ENCODE measurements around the gene ERMP1. TPM values are rescaled to one million over a fixed set of nuclear protein-coding genes. Genes with fewer than 3 reads are reported as not detected.

Gene ERMP1
- total and polyA plus RNA-seq, 2 of the 8 experiments (the other 6 are each of a cell fraction or from before 2014, with no cell fraction given): 12.8 to 16.7 TPM

DNA sequence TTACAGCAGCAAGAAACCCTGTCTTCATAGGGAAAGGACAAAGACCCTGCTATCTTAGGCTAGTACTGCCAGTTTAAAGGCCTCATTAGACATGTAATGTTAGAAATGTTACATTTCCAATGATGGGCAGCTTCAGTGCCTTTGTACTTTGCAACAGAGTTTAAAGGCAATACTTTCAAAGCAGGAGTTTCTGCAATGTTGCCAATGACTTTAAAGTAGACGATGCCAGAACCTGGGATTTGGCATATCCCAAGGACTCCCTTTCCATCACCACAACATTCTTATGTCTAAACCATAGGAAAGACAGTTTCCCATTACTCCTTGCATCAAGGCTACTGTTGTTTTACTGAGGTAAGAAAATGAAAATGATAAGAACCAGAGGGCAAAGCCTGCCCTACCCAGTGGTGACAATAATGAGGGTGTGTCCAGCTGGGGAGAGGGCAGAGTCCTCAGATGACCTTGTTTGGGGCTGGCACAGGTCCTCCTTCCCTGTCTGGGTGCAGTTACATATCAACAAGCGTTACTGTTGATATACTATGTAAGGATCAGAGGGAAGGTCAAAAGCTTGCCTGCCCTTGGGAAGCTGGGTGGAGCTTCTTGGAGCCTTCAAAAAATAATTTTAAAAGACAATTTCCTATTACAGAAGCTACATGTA is 30.3 kb upstream of the ERMP1 start:
- Histone ChIP-seq H4K5ac (ENCODE audit: insufficient read length, low read depth, low read length) (no peak overlapping the region), H3K4me2 (ENCODE audit: insufficient read depth in 1 of 2, low read depth in 2 of 2, low read length in 2 of 2) (no peak overlapping the region), H2BK15ac (ENCODE audit: low read length) (no peak overlapping the region), H3K79me1 (ENCODE audit: low read depth, low read length) (no peaks in the 10 kb centered on the region), H2BK12ac (ENCODE audit: low read depth, low read length) (no peak overlapping the region), H4K91ac (replicated peaks; ENCODE audit: insufficient read length, low read length) (no peak overlapping the region), H3K9me3 (ENCODE audit: insufficient read depth in 2 of 2, low read depth in 1 of 2, low read length in 1 of 2) (no peaks in the 10 kb centered on the region), H2AFZ (ENCODE audit: low read length) (no peak overlapping the region), H3K27ac (ENCODE audit: low read depth, low read length) (no peak overlapping the region), H4K8ac (ENCODE audit: extremely low read depth, insufficient read depth, low read length) (no peak overlapping the region), H3K23ac (ENCODE audit: insufficient read length) (no peak overlapping the region), H3K18ac (ENCODE audit: extremely low read depth, low read length) (no peak overlapping the region), H3K27me3 (replicated peaks in 1 of 4; ENCODE audit: control insufficient read depth in 3 of 4, extremely low read depth in 1 of 4, insufficient read depth in 3 of 4, low read length in 3 of 4) (no peaks in the 10 kb centered on the region), H3K14ac (ENCODE audit: insufficient read length) (no peak overlapping the region), H4K20me1 (replicated peaks in 1 of 2; ENCODE audit: control insufficient read depth in 1 of 2, insufficient read depth in 2 of 2, low read length in 2 of 2) (no peaks in the 10 kb centered on the region), H2BK120ac (replicated peaks; ENCODE audit: low read depth, low read length) (no peak overlapping the region), H3K4me3 (ENCODE audit: extremely low read depth in 1 of 4, insufficient read depth in 2 of 4, low read depth in 3 of 4, low read length in 4 of 4) (no peak overlapping the region), H2BK5ac (ENCODE audit: low read depth, low read length) (no peak overlapping the region), H3K4me1 (replicated peaks in 1 of 4; ENCODE audit: control insufficient read depth in 3 of 4, insufficient read depth in 4 of 4, low read length in 3 of 4) (peaks cover 0 to 2% (median 1%) of the 10 kb centered on the region in 4 experiments; a peak in 4 of 7 replicates), H3K23me2 (ENCODE audit: low read depth, low read length) (no peaks in the 10 kb centered on the region), H2BK20ac (ENCODE audit: low read length) (no peak overlapping the region), H3K56ac (replicated peaks; ENCODE audit: insufficient read length, low read depth, low read length) (no peak overlapping the region), H3K79me2 (ENCODE audit: control insufficient read depth in 1 of 2, insufficient read depth in 2 of 2, low read length in 2 of 2) (no peaks in the 10 kb centered on the region), H3K4ac (replicated peaks; ENCODE audit: insufficient read length, low read depth, low read length) (no peak overlapping the region), H2AK5ac (ENCODE audit: low read depth, low read length) (no peak overlapping the region), H3K9ac (replicated peaks in 1 of 4; ENCODE audit: extremely low read depth in 1 of 4, low read depth in 3 of 4, low read length in 3 of 4) (no peak overlapping the region), H3K36me3 (ENCODE audit: control insufficient read depth in 2 of 4, insufficient read depth in 4 of 4, low read length in 3 of 4) (no peaks in the 10 kb centered on the region)
- no peak for DNase-seq (ENCODE audit: low read depth in 1 of 2, low spot score in 2 of 2)
- 79% methylated on average over 2 of the region's 2 CpGs; no CpG with 5 or more reads in 1 of the 2 experiments for WGBS, 2 experiments (ENCODE audit: extremely low coverage in 1 of 2, insufficient coverage in 1 of 2, insufficient read length in 1 of 2, insufficient replicate concordance in 2 of 2, low coverage in 1 of 2, low lambda C conversion rate in 2 of 2, missing lambda C conversion rate in 1 of 2)
- CTCF ChIA-PET (ENCODE audit: partially characterized antibody): interaction anchor here (0.6 to 1.8 kb wide), 5 partner anchors 12 to 443 kb away, joined by 3 to 6 read pairs (median 4); no protein-coding TSS in a partner anchor
- POLR2A ChIA-PET (ENCODE audit: partially characterized antibody): interaction anchor here (1.6 kb wide), 1 partner anchor 22 kb away, joined by 3 read pairs; no protein-coding TSS in a partner anchor
- no peak for FAIRE-seq
- no peak for TF ChIP-seq CREB1 (IDR thresholded peaks at IDR 0.05)
- no peak for TF ChIP-seq TAF1 (IDR thresholded peaks at IDR 0.05; ENCODE audit: low read depth, low read length)
- no peak for TF ChIP-seq SIRT6 (IDR thresholded peaks at IDR 0.05; ENCODE audit: low read length)
- TF ChIP-seq RAD21 (IDR thresholded peaks at IDR 0.05 in 1 of 2, conservative IDR thresholded peaks at IDR 0.05 in 1 of 2; ENCODE audit: low read depth in 2 of 2, low read length in 2 of 2): no peak
- TF ChIP-seq, protein P1, sequence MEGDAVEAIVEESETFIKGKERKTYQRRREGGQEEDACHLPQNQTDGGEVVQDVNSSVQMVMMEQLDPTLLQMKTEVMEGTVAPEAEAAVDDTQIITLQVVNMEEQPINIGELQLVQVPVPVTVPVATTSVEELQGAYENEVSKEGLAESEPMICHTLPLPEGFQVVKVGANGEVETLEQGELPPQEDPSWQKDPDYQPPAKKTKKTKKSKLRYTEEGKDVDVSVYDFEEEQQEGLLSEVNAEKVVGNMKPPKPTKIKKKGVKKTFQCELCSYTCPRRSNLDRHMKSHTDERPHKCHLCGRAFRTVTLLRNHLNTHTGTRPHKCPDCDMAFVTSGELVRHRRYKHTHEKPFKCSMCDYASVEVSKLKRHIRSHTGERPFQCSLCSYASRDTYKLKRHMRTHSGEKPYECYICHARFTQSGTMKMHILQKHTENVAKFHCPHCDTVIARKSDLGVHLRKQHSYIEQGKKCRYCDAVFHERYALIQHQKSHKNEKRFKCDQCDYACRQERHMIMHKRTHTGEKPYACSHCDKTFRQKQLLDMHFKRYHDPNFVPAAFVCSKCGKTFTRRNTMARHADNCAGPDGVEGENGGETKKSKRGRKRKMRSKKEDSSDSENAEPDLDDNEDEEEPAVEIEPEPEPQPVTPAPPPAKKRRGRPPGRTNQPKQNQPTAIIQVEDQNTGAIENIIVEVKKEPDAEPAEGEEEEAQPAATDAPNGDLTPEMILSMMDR (IDR thresholded peaks at IDR 0.05; ENCODE audit: control extremely low read depth in 1 of 3, insufficient read depth in 1 of 3, low read depth in 1 of 3, low read length in 3 of 3): no peak
- no peak for TF ChIP-seq HDAC6 (IDR thresholded peaks at IDR 0.05; ENCODE audit: low read depth, low read length)
- TF ChIP-seq, protein P2, sequence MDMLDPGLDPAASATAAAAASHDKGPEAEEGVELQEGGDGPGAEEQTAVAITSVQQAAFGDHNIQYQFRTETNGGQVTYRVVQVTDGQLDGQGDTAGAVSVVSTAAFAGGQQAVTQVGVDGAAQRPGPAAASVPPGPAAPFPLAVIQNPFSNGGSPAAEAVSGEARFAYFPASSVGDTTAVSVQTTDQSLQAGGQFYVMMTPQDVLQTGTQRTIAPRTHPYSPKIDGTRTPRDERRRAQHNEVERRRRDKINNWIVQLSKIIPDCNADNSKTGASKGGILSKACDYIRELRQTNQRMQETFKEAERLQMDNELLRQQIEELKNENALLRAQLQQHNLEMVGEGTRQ (IDR thresholded peaks at IDR 0.05; ENCODE audit: low read length): no peak
- no peak for TF ChIP-seq CTBP2 (IDR thresholded peaks at IDR 0.05; ENCODE audit: borderline replicate concordance, insufficient read depth, insufficient read length, low read length)
- TF ChIP-seq CEBPB (IDR thresholded peaks at IDR 0.05; ENCODE audit: low read depth, low read length): no peak

Measured in H1 (cell line).